Right renal pelvis (tissue), 4 donors: Measurements from ENCODE around the gene ANGEL2. TPM values are rescaled to one million over a fixed set of nuclear protein-coding genes. Genes with fewer than 3 reads are reported as not detected.
"Not testable (repeated sequence)": the region's sequence is repeated elsewhere in the genome, so short reads cannot be mapped to it uniquely, and the experiment has no call there.

Experiments used
- DNase-seq, 4 donors: peaks; one replicate each; pipeline ENCODE4 v3.0.0-alpha.2; 2013; ENCODE audit warnings: low read depth in 4 of 4, low spot score in 3 of 4, missing footprints in 1 of 4
- polyA plus RNA-seq, 4 donors: library from polyadenylated mRNA; unstranded; fragments of 120-200 nt; gene quantifications; one replicate each; pipeline ENCODE4 v1.2.1, GENCODE V29; 2013; ENCODE audit not compliant: insufficient read length in 4 of 4

ANGEL2 gene
- polyA plus RNA-seq, 4 donors = 32.1 to 39.9 (median 36.4) TPM

DNA sequence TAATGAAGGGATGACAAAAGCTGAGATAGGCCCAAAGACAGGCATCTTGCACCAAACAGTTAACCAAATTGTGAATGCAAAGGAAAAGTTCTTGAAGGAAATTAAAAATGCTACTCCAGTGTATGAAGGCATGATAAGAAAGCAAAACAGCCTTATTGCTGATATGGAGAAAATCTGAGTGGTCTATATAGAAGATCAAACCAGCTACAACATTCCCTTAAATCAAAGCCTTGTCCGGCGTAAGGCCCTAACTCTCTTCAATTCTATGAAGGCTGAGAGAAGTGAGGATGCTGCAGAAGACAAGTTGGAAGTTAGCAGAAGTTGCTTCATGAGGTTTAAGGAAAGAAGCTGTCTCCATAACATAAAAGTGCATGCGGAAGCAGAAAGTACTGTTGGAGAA lies 4.3 kb upstream of the ANGEL2 start:
- DNase-seq = no peak

DNA sequence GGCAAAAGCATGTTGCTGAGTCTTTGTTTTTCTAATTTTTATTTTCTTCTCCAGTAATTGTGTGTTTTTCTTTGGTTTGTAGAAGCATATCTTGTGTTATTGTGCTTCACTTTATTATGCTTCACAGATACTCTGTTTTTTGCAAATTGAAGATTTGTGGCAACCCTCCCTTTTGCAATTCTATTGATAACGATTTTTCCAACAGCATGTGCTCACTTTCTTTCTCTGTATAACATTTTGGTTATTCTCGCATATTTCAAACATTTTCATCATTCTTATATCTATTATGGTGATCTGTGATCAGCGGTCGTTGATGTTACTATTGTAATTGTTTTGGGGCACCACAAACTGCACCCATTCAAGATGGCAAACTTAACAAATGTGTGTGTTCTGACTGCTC lies 3.8 kb upstream of the ANGEL2 start:
- no peak for DNase-seq

GRCh38 chr1:213017447-213018273 lies 2.0 kb upstream of the ANGEL2 start:
- no peak for DNase-seq

DNA sequence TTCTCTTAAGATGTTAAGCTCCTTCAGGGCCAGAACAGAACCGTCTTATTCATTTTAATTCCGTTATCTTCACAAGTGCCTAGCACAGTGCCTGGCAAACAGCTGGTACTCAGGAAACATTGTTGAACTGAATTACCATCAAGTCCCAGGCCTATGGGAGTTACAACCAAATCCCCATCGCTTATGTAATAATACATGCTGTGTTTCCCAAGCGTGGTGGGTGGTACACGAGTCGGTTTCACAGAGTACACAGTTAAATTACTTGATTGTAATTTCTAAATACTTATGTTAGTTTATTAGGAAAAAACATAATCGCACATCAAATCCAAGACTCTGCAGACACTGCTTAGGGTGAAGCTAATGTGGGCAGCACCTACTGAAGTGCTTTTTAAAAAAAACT lies 1.0 kb downstream of the ANGEL2 start:
- no peak for DNase-seq

DNA sequence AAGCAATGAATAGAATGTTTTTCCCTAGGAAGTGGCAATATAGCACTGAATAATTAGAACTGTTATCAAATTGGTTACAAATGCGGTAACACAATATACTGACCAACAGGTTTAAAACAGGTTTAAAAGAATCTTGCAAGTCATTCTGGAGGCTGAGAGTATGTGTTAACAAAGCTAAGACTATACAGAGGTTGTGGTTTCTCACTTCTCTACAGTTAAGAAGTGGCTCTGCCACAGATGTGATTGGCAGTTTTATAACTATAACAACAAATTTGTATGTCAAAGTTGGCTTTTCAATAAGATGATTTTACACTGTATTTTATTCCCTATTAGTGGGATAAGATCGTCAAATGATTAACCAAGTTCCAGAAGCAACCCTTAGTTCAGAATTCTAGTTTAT lies 7.1 kb downstream of the ANGEL2 start:
- no peak for DNase-seq

- no peak for DNase-seq
Measured at GRCh38 chr1:213003256-213003655, 12.4 kb downstream of the ANGEL2 start.

DNA sequence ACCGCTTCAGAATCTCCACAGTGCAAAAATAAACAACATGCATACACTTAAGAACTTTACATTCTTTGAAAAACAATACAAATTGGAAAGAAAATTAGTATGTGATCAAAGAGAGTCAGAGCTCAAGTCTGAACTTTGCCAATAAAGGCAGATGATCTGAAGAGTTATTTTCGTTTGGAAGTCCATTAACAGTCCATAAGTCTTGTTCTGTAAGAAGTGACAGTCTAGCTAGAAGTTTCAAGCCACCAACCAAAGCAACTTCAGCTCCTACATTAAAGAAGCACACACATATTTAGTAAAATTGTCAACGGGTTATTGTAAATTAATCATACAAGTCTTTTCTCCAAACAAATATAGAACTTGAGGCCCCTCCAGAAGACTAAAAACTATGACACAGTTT lies 20.7 kb downstream of the ANGEL2 start:
- DNase-seq = no peak

GRCh38 chr1:212993960-212994359 lies 21.7 kb downstream of the ANGEL2 start:
- not testable (repeated sequence) for DNase-seq

GRCh38 chr1:212990276-212990675 lies 25.4 kb downstream of the ANGEL2 start:
- DNase-seq = no peak

DNA sequence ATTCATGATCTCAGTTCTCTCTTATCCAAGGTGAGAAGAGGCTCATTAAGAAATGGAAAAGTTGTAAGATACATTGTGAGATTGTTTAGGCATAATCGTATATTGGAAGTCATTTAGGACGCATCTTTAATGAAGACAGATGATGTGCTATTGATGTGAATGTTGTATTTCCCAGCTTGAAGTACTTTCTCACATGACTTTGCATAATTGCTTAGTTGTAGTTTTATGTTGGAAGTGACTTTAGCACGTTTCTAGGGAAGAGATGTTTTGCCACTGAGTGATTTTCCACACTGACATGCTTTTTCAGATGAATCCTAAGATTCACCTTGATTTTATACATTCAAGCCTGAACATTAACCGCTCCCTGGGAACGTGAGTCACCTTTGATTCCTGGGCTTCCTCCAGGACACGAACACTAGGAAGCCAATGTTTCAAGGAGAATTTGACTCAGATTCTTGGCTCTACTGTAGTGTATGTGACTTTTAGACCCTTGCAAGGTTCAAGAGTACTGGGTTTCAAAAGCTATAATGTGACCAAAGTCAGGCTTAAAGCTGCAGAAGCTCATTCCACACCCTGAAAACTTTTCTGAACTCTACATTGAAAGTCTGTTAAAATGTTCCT lies 27.9 kb downstream of the ANGEL2 start:
- DNase-seq = no peak

GRCh38 chr1:212986551-212986950 lies 29.1 kb downstream of the ANGEL2 start:
- DNase-seq = no peak

- no peak for DNase-seq
Measured at GRCh38 chr1:212984522-212985291, 31.0 kb downstream of the ANGEL2 start.

DNA sequence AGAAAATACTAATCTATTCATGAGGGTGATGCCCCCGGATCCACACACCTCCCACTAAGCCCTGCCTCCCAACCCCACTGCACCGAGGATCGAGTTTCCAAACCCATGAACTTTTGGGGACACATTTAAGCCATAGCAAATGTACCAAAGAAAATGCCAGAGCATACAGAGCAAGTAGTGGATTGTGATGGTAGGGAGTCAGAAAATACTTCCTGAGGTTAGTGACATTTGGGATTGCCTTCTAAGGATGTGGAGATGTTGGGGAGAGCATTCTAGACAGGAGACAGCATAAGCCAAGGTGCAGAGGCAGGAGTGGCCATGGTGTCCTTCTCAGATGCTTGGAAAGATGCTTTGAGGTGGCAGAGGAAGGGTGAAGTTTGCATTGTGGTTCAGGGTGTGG lies 32.2 kb downstream of the ANGEL2 start:
- DNase-seq = no peak

DNA sequence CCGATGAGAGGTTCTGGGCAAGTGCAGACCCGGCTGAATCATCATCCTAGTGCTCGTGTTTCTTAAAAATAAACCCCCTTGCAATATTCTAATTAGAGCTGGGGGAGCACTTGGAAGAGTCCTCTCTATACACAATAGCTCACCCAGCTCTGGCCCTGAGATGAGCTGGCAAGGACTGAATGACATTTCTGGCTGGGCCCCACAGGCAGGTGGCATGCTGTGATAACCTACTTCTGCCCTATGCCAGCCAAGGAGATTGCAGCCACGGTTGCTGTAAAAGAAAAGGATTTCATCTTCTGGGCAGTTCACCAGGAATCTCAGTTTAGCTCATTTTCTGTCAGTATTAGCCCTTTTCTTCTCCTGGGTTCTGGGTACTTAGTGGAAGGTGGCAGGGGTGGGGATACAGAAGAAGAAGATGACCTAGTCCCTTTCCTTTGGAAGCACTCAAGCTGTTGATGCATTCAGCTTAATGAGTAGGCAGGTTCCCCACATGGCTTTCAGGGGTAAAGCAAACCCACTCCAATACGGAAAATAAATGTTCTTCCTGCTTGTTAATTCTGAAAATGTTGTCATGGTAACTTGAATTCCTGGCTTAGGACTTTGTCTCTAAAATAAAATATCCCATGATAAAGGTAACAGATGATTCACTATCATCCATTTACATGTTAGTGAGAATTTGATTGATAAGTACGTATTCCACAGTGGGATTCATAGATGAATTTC lies 33.1 kb downstream of the ANGEL2 start:
- no peak for DNase-seq

DNA sequence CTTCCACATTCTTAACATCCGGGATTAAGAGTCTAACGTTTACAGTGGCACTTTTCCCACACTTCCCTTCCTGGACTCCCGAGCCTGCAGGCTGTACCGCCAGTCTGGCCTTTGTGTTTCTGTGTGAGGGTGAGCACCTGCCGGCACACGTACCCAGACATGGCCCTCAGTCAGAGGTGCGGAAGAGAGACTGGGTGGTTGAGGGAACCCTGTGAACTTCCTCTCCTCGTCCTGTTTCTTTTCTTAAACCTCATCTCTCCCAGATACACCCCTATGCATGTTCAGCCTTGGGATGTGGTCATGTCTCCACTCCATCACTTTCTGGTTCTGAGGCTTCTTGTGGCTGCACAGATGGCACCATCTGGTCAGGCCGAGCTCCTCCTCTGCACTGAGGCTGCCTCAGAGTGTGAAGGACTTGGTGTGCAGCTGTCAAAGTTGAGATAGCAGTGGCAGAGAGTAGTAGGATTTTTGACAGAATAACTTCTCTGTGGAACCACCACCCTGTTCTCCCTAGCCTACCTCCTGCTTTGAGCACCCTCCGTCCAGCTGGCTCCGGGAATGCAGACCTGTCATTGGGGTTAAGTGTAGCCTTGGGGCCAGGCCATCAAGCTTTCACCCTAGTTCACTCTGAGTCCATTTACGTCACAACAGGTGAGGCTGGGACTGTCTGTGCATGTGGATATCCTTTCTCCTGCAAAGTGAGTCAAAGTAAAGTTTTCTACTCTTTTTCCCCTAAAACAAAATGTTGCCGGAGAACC lies 33.9 kb downstream of the ANGEL2 start:
- DNase-seq = no peak

DNA sequence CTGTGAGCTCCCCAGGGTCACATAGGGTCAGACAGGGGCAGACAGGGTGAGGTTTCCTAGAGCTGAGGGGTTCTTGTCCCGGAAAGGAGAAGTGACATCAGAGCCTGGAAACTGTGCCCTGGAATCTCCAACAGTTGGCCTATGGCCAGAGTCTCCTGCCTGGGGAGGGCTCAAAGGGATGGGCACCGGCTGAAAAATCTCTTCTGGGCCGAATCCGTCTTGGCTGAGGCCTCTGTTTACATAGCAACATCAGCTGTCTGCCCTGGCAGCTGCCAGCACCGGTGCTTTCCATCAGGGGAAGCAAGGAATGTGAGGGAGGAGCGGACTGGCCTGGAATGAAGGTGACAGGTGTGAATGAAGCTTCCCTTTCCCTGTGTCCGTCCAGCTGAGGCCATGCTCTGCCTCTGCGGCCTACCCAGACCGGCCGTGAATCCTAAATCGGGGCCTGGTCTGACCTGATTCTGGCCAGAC lies 34.6 kb downstream of the ANGEL2 start:
- DNase-seq = peak in 1 of 4 donors; percentile 31

DNA sequence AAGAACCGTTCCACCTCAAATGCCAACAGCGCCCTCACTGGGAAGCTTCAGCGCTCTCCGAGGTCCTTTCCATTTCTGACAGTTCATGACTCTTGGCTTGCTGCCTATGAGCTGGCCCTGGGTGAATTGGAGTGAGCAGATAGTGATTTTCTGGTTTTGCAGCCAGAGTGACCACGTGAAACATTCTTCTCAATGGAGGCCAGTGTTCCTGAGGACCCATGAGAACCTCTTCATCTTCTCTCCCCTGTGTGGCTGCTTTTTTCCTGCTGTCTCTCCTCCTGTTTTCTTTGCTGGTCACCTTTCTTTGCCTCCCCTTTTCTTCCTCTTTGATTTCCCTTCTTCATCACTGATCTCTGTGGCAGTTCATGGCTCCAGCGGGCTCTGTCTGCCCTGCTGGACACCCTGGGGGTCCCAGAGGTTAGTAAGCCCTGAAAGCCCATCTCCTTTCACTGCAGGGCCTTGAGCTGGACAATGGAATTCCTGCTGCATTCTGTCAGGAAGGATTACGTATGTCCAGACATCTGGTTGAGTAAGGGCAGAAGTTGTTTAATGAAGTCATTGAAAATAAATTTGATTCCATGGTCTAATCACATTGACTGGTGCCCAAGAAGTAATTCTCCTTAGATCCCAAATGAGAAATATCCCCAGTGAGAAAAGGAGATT lies 35.4 kb downstream of the ANGEL2 start:
- DNase-seq = no peak

GRCh38 chr1:212979340-212980122 lies 36.1 kb downstream of the ANGEL2 start:
- DNase-seq = no peak
